Smooth muscle cell (in vitro differentiated cells): ENCODE measurements around the gene GLI1. TPM values are rescaled to one million over a fixed set of nuclear protein-coding genes. Genes with fewer than 3 reads are reported as not detected.

Experiments used
- DNase-seq: peaks from one replicate; lab custom pipeline; 2025; ENCODE audit not compliant: unreplicated experiment; lab: John Stamatoyannopoulos, UW
- H2AFZ ChIP-seq: fragments of 200-600 bp; sonication (generic); 2 replicates; pipeline ENCODE4 v1.6.0; 2016; ENCODE audit warnings: antibody characterized with exemption, low read depth, mild to moderate bottlenecking
- H3F3A ChIP-seq: fragments of 200-600 bp; sonication (generic); 2 replicates; pipeline ENCODE4 v1.6.0; 2017; ENCODE audit warnings: antibody characterized with exemption, low read depth
- H3K27ac ChIP-seq: fragments of 200-600 bp; sonication (generic); 2 replicates; pipeline ENCODE4 v1.5.1; 2016; ENCODE audit warnings: low read depth, mild to moderate bottlenecking
- H3K27me3 ChIP-seq: fragments of 200-600 bp; sonication (generic); 2 replicates; pipeline ENCODE4 v1.6.1; 2016; ENCODE audit warnings: low read depth, mild to moderate bottlenecking
- H3K36me3 ChIP-seq: fragments of 200-600 bp; sonication (generic); 2 replicates; pipeline ENCODE4 v1.5.1; 2016; ENCODE audit warnings: low read depth
- H3K4me1 ChIP-seq: fragments of 200-600 bp; sonication (generic); 2 replicates; pipeline ENCODE4 v1.5.1; 2016; ENCODE audit warnings: low read depth
- H3K4me2 ChIP-seq: fragments of 200-600 bp; sonication (generic); 2 replicates; pipeline ENCODE4 v1.6.0; 2016; ENCODE audit warnings: mild to moderate bottlenecking
- H3K4me3 ChIP-seq: fragments of 200-600 bp; sonication (generic); 2 replicates; pipeline ENCODE4 v1.5.1; 2016; ENCODE audit warnings: mild to moderate bottlenecking
- H3K79me2 ChIP-seq: fragments of 200-600 bp; sonication (generic); 2 replicates; pipeline ENCODE4 v1.6.0; 2016; ENCODE audit warnings: low read depth, mild to moderate bottlenecking
- H3K9ac ChIP-seq: fragments of 200-600 bp; sonication (generic); 2 replicates; pipeline ENCODE4 v1.6.0; 2016; ENCODE audit warnings: low read depth
- H3K9me3 ChIP-seq: fragments of 200-600 bp; sonication (generic); replicated peaks from 2 replicates; pipeline ENCODE4 v1.5.1; 2016; ENCODE audit warnings: low read depth
- H4K20me1 ChIP-seq: fragments of 200-600 bp; sonication (generic); 2 replicates; pipeline ENCODE4 v1.6.0; 2016; ENCODE audit warnings: low read depth
- WGBS: methylation state at CpG from one replicate; pipeline ENCODE4 v1.1.7; 2016; ENCODE audit warnings: low lambda C conversion rate; 5-methylcytosine and 5-hydroxymethylcytosine counted together
- polyA plus RNA-seq: library from polyadenylated mRNA; unstranded; fragments of >200 nt; fragmentation: Nextera tagmentation; extraction: Ambion mirVana; gene quantifications from 2 replicates; pipeline ENCODE4 v1.2.1, GENCODE V29; 2016
- total RNA-seq: library from RNA; depleted of rRNA; stranded (reverse); fragments of >200 nt; gene quantifications from 2 replicates; pipeline ENCODE4 v1.2.3, GENCODE V29; 2014
- TF ChIP-seq, protein P1 (sequence below): fragments of 200-600 bp; sonication (generic); IDR thresholded peaks from 2 replicates; pipeline ENCODE4 v1.5.1; 2017; ENCODE audit warnings: borderline replicate concordance, mild to moderate bottlenecking, antibody characterized with exemption; ENCODE audit not compliant: insufficient read depth, poor library complexity, severe bottlenecking

GLI1 gene
- total and polyA plus RNA-seq, 2 experiments from 2014 or later = 0.50 to 1.4 TPM

DNA sequence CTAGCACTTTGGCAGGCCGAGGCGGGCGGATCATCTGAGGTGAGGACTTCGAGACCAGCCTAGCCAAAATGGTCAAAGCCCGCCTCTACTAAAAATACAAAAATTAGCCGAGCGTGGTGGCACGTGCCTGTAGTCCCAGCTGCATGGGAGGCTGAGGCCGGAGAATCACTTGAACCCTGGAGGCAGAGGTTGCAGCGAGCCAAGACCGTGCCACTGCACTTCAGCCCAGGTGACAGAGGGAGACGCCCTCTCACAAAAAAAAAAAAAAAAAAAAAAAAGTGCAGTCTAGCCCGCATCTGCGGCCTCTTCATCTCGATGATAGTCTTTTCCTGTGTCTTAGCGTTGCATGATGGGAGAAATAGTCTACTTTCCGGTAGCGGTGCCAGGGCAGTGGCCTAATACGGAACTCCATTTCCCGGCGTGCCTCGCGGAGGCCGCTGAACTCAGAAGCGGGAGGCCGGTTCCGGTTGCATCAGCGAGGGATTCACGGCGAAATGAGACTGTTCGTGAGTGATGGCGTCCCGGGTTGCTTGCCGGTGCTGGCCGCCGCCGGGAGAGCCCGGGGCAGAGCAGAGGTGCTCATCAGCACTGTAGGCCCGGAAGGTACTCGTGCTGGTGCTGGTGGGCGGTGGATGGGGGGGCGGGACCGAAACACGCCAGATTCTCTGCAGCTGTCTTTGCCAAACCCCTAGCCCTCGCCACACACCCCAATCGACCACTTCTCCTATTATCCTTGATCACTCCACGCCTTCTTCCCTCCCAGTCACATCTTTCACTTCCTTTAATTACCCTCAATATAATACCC lies 28.2 kb downstream of the GLI1 start, which contains the start of gene MARS1:
Gene MARS1 (plus strand): TSS at position 472 of the 805 bp plus-strand sequence. CDS start 23 bp downstream, at position 495.
- TF ChIP-seq, protein P1, sequence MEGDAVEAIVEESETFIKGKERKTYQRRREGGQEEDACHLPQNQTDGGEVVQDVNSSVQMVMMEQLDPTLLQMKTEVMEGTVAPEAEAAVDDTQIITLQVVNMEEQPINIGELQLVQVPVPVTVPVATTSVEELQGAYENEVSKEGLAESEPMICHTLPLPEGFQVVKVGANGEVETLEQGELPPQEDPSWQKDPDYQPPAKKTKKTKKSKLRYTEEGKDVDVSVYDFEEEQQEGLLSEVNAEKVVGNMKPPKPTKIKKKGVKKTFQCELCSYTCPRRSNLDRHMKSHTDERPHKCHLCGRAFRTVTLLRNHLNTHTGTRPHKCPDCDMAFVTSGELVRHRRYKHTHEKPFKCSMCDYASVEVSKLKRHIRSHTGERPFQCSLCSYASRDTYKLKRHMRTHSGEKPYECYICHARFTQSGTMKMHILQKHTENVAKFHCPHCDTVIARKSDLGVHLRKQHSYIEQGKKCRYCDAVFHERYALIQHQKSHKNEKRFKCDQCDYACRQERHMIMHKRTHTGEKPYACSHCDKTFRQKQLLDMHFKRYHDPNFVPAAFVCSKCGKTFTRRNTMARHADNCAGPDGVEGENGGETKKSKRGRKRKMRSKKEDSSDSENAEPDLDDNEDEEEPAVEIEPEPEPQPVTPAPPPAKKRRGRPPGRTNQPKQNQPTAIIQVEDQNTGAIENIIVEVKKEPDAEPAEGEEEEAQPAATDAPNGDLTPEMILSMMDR = no peak
- Histone ChIP-seq H3K27ac (peak within 1 kb of the TSS; percentile 61), H3K9ac (peak within 1 kb of the TSS; percentile 90), H3F3A (no peaks in the 10 kb centered on the region), H3K4me1 (peaks cover 11% of the 10 kb centered on the region), H3K79me2 (peaks cover 27% of the 10 kb centered on the region), H2AFZ (peak within 1 kb of the TSS; percentile 69), H3K9me3 (no peaks in the 10 kb centered on the region), H3K27me3 (no peaks in the 10 kb centered on the region), H3K36me3 (peaks cover 10% of the 10 kb centered on the region), H3K4me3 (peak within 1 kb of the TSS; percentile 89), H4K20me1 (peaks cover 2% of the 10 kb centered on the region), H3K4me2 (peak within 1 kb of the TSS; percentile 96)
- WGBS = 17% methylated on average over 43 of the region's 47 CpGs
- peak; percentile 50 for DNase-seq

DNA sequence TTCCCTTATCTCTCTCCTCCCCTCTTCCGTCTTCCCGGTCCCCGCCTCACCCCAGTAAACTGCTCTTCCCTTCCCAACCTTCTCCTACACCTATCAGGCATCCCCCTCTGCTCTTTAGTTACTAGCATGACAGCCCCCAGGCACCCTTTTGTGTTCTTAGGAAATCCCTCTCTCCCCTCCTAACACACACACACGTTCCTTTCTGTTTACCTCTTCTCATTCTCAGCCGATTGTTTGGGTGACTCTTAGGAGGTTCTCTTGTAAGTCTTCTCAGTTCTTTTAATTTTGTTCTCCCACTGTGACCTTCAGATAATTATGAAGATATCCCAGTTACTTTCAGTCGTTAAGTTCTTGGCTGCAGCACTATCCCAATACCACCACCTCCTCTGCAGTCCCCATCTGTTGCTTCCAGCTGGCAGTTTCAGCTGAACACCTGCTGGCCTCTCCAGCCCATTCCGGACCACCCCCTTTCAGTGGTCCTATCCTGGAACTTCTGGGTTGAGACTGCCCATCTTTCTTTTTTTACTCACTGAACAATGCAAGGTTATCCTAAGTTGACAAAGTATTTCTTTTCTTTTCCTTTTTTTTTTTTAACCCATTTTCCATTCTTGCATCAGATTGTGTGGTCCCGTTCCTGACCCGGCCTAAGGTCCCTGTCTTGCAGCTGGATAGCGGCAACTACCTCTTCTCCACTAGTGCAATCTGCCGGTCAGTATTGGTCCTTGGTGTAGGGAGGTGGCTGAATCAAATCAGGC lies 29.0 kb downstream of the GLI1 start:
- Histone ChIP-seq H3K9ac (peak overlapping the region; percentile 90), H3K36me3 (peaks cover 13% of the 10 kb centered on the region), H3K27ac (peak overlapping the region; percentile 61), H3F3A (no peaks in the 10 kb centered on the region), H2AFZ (peak overlapping the region; percentile 20), H3K27me3 (no peaks in the 10 kb centered on the region), H3K79me2 (peaks cover 27% of the 10 kb centered on the region), H3K9me3 (no peaks in the 10 kb centered on the region), H3K4me2 (peak overlapping the region; percentile 96), H3K4me1 (peaks cover 11% of the 10 kb centered on the region), H4K20me1 (peaks cover 5% of the 10 kb centered on the region), H3K4me3 (peak overlapping the region; percentile 89)
- DNase-seq = no peak
- 33% methylated on average over 11 of the region's 11 CpGs for WGBS
- TF ChIP-seq, protein P1 = no peak

DNA sequence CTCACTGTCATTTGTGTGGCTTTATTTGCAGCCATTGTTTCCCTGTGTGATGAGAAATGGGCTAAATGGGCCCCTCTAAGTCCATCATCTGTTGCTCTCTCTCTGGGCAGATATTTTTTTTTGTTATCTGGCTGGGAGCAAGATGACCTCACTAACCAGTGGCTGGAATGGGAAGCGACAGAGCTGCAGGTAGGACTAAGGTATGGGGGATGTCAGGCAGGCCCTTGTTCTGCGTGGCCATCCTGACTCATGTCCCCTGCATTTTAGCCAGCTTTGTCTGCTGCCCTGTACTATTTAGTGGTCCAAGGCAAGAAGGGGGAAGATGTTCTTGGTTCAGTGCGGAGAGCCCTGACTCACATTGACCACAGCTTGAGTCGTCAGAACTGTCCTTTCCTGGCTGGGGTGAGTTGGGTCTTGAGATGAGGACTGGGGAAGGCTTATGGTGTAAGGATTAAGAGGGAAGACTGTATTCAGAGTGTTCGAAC lies 29.6 kb downstream of the GLI1 start:
- no peak for DNase-seq
- peaks cover 11% of the 10 kb centered on the region for H3K4me1 ChIP-seq
- H3K79me2 ChIP-seq = peaks cover 27% of the 10 kb centered on the region
- H3K9ac ChIP-seq = peak overlapping the region; percentile 90
- H2AFZ ChIP-seq = no peak overlapping the region
- H3K9me3 ChIP-seq = no peaks in the 10 kb centered on the region
- no peaks in the 10 kb centered on the region for H3F3A ChIP-seq
- H3K4me2 ChIP-seq = peak overlapping the region; percentile 96
- H4K20me1 ChIP-seq = peaks cover 8% of the 10 kb centered on the region
- H3K4me3 ChIP-seq = peak overlapping the region; percentile 89
- WGBS = 74% methylated on average over 5 of the region's 5 CpGs
- peak overlapping the region; percentile 61 for H3K27ac ChIP-seq
- H3K27me3 ChIP-seq = no peaks in the 10 kb centered on the region
- TF ChIP-seq, protein P1 = no peak
- peaks cover 13% of the 10 kb centered on the region for H3K36me3 ChIP-seq
